KG1 (cell line): ENCODE results near the gene ASXL3.

Experiments
- DNase-seq: peaks from one replicate; lab custom pipeline; 2025; lab: John Stamatoyannopoulos, UW

Gene ASXL3

GRCh38 chr18:33717339-33717738 is 139.3 kb downstream of the ASXL3 start:
- no peak for DNase-seq

GRCh38 chr18:33720133-33720532 is 142.1 kb downstream of the ASXL3 start:
- DNase-seq, result no peak

DNA sequence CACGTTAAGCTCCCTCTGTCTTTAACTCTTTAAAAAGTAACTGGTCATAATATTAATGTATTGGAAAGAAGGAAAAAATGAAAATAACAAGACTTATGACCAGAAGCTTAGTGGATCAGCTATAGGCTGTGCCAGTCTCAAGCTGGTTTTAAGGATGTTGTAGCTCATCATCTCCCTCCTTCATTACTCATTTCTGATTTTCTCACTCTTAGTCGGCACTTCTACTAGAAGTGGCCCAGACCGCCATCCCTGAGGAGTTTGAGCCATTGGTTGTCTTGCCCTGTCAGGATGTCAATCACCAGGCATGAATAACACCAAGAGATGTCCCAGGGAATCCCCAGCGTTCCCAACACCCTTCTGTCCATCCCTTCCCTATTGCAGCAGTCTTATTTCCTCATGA is 151.5 kb downstream of the ASXL3 start:
- no peak for DNase-seq

DNA sequence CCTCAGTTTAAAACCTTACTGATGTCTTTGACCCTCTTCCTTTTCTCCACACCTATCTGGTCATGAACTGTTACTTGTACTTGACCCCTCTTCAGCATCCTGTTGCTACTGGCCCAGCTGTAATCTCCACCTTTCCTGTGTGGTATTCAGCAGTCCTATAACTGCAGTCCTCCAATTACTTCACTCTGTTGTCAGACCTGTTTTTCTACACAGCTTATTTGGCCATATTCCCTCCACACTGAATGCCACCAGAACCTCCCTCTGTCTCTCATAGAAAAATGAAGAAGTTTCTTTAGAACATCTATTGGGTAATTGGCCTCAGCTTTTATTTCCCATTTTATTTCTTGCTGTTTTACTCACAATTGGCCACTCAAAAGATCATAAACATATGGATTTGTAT is 155.4 kb downstream of the ASXL3 start:
- no peak for DNase-seq

DNA sequence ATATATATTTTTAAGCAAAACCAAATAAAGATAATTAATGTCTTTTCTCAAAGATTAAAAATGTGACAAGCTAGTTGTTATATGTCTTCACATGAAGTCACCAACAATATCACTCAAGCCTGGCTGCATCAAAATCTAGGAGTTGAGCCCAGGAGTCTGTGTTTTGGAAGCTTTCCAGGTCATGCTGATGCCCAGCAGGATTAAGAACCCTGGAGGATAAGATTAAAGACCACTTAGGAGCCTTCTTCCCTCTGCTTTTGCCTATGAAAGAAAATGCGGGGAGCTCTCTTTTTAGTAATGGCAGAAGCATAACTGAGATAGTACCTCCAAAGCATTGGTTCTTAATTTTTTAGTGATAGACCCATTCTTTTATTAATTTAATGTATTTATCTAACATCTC is 157.4 kb downstream of the ASXL3 start:
- no peak for DNase-seq

- no peak for DNase-seq
Measured at GRCh38 chr18:33741760-33742159, 163.7 kb downstream of the ASXL3 start.

DNA sequence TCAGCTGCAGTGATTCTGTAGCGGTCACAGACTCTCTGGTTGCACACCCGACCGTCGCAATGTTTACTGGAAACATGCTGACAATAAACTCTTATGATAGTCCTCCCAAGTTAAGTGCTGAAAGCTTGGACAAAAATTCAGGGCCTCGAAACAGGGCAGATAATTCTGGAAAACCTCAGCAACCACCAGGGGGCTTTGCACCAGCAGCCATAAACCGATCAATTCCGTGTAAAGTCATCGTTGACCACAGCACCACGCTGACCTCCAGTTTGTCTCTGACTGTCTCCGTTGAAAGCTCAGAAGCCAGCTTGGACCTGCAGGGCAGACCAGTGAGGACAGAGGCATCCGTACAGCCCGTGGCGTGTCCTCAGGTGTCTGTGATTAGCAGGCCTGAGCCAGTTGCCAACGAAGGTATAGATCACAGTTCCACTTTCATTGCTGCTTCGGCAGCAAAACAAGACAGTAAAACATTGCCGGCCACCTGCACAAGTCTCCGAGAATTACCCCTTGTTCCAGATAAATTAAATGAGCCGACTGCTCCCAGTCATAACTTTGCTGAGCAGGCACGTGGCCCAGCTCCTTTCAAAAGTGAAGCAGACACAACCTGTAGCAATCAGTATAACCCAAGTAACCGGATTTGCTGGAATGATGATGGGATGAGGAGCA is 166.1 kb downstream of the ASXL3 start:
- DNase-seq, result no peak

- DNase-seq, result no peak
Measured at GRCh38 chr18:33745151-33745795, 167.3 kb downstream of the ASXL3 start.

- no peak for DNase-seq
Measured at GRCh38 chr18:33745871-33746545, 168.0 kb downstream of the ASXL3 start.

DNA sequence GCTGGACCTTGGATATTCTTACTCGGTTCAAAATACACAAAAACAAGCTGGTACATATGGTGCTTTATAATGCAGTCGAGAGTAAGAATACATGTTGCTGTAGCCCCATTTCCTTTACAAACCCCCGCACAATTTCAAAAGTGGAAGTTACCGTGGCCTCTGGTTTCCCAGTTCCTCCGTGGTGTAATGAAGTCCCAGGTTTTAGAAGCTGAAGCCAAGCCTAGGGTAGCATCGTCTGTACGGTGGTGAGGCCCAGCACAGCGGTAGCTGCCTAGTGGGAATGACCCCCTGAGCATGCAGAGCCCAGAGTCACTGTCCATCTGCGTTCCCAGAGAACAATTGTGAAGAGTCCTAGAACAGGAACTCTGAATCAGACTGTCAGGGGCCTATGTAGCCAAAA is 171.8 kb downstream of the ASXL3 start:
- peak; percentile 19 for DNase-seq

DNA sequence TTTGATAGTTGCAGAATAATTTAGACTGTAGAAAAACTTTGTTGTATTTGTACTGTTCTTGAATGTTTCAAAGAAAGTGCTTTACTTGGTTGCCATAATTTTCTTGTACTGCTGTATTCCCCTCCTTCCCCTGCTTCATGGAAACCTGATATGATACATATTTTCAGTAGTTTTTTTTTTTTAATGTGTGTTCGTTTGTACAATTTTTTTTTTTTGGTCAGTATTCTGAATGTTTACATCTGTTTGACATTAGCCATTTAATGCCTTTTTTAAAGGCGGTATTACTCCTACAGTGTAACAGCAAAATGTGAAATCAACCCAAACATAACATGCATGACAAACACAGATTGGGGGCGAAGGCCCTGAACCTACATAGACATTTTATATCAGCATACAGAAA is 172.3 kb downstream of the ASXL3 start:
- DNase-seq, result no peak

DNA sequence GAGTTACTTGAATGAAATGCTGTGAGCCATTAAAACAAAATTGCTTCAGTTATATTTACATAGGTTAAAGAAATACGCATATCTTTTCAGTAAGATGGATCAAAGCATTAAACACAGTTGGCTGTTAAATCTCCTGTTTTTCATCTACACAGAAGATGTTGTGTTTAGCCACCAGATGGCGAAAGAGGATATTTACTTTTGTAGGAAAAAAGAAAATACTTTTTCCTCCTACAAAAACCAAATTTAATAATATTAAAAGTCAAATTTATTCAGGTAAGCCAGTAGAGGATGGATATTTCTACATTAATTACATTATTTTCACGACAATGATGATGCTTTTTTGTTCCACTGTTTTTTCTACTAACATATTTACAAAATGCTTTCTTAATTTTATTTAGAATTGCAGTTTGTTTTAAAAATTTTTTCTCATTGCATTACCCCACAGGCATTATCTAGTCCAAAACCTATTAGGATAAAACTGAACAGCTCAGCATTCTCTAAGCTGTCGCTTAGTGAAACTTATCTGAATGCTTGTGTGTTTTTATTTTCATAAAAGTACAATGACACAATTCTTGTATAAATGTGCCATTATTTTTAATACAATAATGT is 173.7 kb downstream of the ASXL3 start:
- no peak for DNase-seq

- no peak for DNase-seq
Measured at GRCh38 chr18:33755391-33755790, 177.4 kb downstream of the ASXL3 start.

DNA sequence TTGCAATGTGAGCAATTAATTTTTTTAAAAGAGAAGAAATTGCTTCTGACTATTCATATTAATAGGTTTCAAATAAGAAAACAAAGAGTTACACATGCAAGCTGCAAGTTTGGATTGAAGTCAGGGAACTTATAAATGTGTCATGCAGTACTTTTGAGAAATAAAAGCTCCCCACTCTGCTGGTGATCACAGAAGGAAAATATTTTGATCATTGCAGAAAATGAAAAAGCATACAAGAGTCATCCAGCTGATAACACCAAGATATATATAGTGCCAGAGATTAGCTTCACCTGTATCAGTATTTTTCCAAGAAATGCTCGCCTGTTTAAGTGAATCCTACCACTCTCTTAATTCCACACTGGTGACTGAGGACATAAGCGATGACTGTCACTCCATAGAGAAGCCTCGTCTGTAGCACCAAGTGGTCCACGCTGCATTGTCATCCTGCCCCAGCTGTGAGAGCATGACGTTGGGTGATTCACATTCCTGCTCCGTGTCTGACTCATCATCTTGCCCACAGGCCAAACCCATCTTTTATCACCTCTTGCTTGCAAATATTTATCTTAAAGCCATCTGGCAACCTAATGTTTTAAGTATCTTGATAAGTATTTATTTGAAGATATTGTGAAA is 178.0 kb downstream of the ASXL3 start:
- no peak for DNase-seq

- DNase-seq, result no peak
Measured at GRCh38 chr18:33757037-33757436, 179.0 kb downstream of the ASXL3 start.

GRCh38 chr18:33761363-33761762 is 183.3 kb downstream of the ASXL3 start:
- DNase-seq, result no peak

- no peak for DNase-seq
Measured at GRCh38 chr18:33781429-33781828, 203.4 kb downstream of the ASXL3 start.
